Activated CD8-positive, alpha-beta memory T cell treated with anti-CD3 and anti-CD28 coated beads for 36 hours (primary cell): ENCODE data around the gene WIF1. TPM values are rescaled to one million over a fixed set of nuclear protein-coding genes. Genes with fewer than 3 reads are reported as not detected.

ENCODE experiments used
- CTCF ChIA-PET: fragments of 350-600 bp; sonication (Branson Sonifier 250); formaldehyde crosslinking; loops from one replicate; lab custom pipeline; 2021; ENCODE audit warnings: antibody characterized with exemption; lab: Charles Lee
- POLR2A ChIA-PET: fragments of 350-600 bp; sonication (Branson Sonifier 250); formaldehyde crosslinking; loops from one replicate; lab custom pipeline; 2021; ENCODE audit warnings: antibody characterized with exemption; lab: Charles Lee
- total RNA-seq, 2 experiments: library from RNA; stranded (reverse); gene quantifications; one replicate each; pipeline ENCODE4 v1.2.3, GENCODE V29; 2021

Gene WIF1
- total RNA-seq, 2 experiments from 2014 or later, result not detected

GRCh38 chr12:65067383-65067782 is 53.7 kb downstream of the WIF1 start:
- CTCF ChIA-PET, result no interaction called here
- POLR2A ChIA-PET, result no interaction called here

GRCh38 chr12:65055859-65056258 is 65.2 kb downstream of the WIF1 start:
- POLR2A ChIA-PET, result no interaction called here
- CTCF ChIA-PET, result no interaction called here

GRCh38 chr12:65051218-65051617 is 69.9 kb downstream of the WIF1 start:
- ChIA-PET CTCF (no interaction called here), POLR2A (no interaction called here)

GRCh38 chr12:65045269-65045668 is 75.8 kb downstream of the WIF1 start:
- POLR2A ChIA-PET, result no interaction called here
- CTCF ChIA-PET, result no interaction called here

GRCh38 chr12:65039301-65039700 is 81.8 kb downstream of the WIF1 start:
- ChIA-PET CTCF (no interaction called here), POLR2A (no interaction called here)

GRCh38 chr12:65025136-65025535 is 96.0 kb downstream of the WIF1 start:
- CTCF ChIA-PET, result no interaction called here

GRCh38 chr12:65023485-65023884 is 97.6 kb downstream of the WIF1 start:
- POLR2A ChIA-PET, result no interaction called here
- CTCF ChIA-PET, result no interaction called here

More at GRCh38 chr12:65025136-65025535, 96.0 kb downstream of the WIF1 start:
- POLR2A ChIA-PET, result no interaction called here

- ChIA-PET POLR2A (no interaction called here), CTCF (no interaction called here)
Measured at GRCh38 chr12:65022960-65023359, 98.1 kb downstream of the WIF1 start.

GRCh38 chr12:65022421-65022820 is 98.7 kb downstream of the WIF1 start:
- ChIA-PET POLR2A (no interaction called here), CTCF (no interaction called here)

- CTCF ChIA-PET, result no interaction called here
- POLR2A ChIA-PET, result no interaction called here
Measured at GRCh38 chr12:65019696-65020234, 101.3 kb downstream of the WIF1 start.

GRCh38 chr12:65016881-65017650 is 104.0 kb downstream of the WIF1 start:
- ChIA-PET POLR2A (no interaction called here), CTCF (no interaction called here)

- POLR2A ChIA-PET, result no interaction called here
Measured at GRCh38 chr12:65015850-65016249, 105.3 kb downstream of the WIF1 start.

GRCh38 chr12:65014504-65015271 is 106.4 kb downstream of the WIF1 start:
- CTCF ChIA-PET, result no interaction called here
- POLR2A ChIA-PET, result no interaction called here

More at GRCh38 chr12:65015850-65016249, 105.3 kb downstream of the WIF1 start:
- CTCF ChIA-PET, result no interaction called here

GRCh38 chr12:65010437-65010836 is 110.7 kb downstream of the WIF1 start:
- ChIA-PET CTCF (interaction anchor here (0.6 kb wide), 1 partner anchor 629 kb away, joined by 3 read pairs; no protein-coding TSS in a partner anchor), POLR2A (no interaction called here)

- POLR2A ChIA-PET, result no interaction called here
- CTCF ChIA-PET, result no interaction called here
Measured at GRCh38 chr12:65005716-65006115, 115.4 kb downstream of the WIF1 start.

- ChIA-PET POLR2A (no interaction called here), CTCF (no interaction called here)
Measured at GRCh38 chr12:65004270-65004669, 116.8 kb downstream of the WIF1 start.

Other genes starting within 250 kb of the WIF1 start
- gene LEMD3, start 48.3 kb upstream of the WIF1 start, total RNA-seq, result 10 to 100 TPM; 21.2 to 23.4 TPM
- not detected for gene MSRB3, start 157.4 kb upstream of the WIF1 start, total RNA-seq